Neural progenitor cell (in vitro differentiated cells): ENCODE data around the gene ZNF513.
A peak's percentile ranks its signal among the peaks of the same experiment; 100 is the strongest.

ENCODE experiments used
- EZH2phosphoT487 ChIP-seq: fragments of 200-600 bp; sonication (generic); IDR thresholded peaks from 2 replicates; pipeline ENCODE4 v1.6.1; 2017; ENCODE audit warnings: antibody characterized with exemption
- TF ChIP-seq, protein P1 (sequence below): fragments of 200-600 bp; sonication (generic); IDR thresholded peaks from 2 replicates; pipeline ENCODE4 v1.5.1; 2017; ENCODE audit warnings: antibody characterized with exemption, mild to moderate bottlenecking

DNA sequence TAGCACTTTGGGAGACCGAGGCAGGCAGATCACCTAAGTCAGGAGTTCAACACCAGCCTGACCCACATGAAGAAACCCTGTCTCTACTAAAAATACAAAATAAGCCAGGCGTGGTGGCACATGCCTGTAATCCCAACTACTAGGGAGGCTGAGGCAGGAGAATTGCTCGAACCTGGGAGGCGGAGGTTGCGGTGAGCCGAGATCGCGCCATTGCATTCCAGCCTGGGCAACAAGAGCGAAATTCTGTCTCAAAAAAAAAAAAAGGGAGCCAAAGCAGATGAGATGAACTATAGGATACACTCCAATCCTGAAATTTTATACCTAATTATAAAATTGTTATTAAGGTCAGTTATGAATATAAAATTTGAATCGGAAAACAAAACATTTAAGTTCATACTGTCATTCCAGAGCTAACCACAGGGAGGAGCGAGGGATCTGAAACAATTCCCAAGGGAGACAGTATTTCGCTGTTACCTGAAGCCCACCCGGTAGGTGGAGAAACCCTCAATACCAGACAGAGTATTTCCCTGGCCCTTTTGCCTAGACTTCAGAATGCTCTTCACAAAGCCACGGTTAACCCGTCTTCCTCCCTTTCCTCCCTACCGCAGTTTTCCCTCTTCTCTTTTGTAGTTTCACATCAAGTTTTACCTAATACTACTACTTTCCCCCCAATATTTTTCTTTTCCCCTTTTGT, 27.4 kb upstream of the ZNF513 start:
- TF ChIP-seq EZH2phosphoT487: no peak
- TF ChIP-seq, protein P1, sequence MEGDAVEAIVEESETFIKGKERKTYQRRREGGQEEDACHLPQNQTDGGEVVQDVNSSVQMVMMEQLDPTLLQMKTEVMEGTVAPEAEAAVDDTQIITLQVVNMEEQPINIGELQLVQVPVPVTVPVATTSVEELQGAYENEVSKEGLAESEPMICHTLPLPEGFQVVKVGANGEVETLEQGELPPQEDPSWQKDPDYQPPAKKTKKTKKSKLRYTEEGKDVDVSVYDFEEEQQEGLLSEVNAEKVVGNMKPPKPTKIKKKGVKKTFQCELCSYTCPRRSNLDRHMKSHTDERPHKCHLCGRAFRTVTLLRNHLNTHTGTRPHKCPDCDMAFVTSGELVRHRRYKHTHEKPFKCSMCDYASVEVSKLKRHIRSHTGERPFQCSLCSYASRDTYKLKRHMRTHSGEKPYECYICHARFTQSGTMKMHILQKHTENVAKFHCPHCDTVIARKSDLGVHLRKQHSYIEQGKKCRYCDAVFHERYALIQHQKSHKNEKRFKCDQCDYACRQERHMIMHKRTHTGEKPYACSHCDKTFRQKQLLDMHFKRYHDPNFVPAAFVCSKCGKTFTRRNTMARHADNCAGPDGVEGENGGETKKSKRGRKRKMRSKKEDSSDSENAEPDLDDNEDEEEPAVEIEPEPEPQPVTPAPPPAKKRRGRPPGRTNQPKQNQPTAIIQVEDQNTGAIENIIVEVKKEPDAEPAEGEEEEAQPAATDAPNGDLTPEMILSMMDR: peak; percentile 63
